ENCODE results near the gene CFAP299.

DNA sequence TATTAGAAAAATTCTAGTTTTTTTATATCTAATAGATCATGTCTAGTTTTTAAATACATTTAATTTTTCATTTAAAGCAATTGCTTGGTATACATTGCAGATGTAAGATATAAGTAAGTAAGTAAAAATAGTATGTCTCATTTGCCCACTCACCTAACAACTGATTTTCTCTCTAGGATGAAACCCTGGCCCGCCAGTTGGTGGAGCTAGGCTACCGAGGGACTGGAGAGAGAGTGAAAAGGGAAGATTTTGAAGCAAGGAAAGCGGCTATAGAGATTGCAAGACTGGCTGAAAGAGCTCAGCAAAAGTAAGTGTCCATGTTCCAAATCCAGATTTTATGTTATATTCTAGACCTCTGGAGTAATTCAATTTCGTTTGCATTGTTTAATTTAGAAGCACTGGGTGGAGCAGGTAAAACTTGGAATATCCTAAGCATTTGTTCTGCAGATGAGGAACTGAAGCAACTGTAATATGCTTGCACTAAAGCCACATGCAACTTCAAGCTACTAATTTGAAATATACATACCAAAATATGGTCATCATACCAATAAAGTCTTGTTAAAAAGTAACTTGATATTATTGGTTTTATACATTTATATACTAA lies 27.1 kb downstream of the CFAP299 start:
- TF ChIP-seq CTCF (CRISPR knock-in tag; IDR thresholded peaks at IDR 0.05) (peak; percentile 71), POLR2AphosphoS5 (IDR thresholded peaks at IDR 0.05; ENCODE audit: low read depth, low read length) (no peak), RARG (CRISPR knock-in tag; IDR thresholded peaks at IDR 0.05; ENCODE audit: low read depth) (no peak), ZBTB38 (CRISPR knock-in tag; IDR thresholded peaks at IDR 0.05) (no peak), ZFP36L1 (CRISPR knock-in tag; IDR thresholded peaks at IDR 0.05) (no peak), ZNF143 (CRISPR knock-in tag; IDR thresholded peaks at IDR 0.05) (no peak)
- TF ChIP-seq, protein P1, sequence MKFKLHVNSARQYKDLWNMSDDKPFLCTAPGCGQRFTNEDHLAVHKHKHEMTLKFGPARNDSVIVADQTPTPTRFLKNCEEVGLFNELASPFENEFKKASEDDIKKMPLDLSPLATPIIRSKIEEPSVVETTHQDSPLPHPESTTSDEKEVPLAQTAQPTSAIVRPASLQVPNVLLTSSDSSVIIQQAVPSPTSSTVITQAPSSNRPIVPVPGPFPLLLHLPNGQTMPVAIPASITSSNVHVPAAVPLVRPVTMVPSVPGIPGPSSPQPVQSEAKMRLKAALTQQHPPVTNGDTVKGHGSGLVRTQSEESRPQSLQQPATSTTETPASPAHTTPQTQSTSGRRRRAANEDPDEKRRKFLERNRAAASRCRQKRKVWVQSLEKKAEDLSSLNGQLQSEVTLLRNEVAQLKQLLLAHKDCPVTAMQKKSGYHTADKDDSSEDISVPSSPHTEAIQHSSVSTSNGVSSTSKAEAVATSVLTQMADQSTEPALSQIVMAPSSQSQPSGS (CRISPR knock-in tag; IDR thresholded peaks at IDR 0.05) = no peak

Measured in HepG2 (cell line).